Measurements from ENCODE around the gene C16orf74. TPM values are rescaled to one million over a fixed set of nuclear protein-coding genes. Genes with fewer than 3 reads are reported as not detected.
A peak's percentile ranks its signal among the peaks of the same experiment; 100 is the strongest.

Gene C16orf74
- total RNA-seq, 1 donor from 2014 or later = 0.64 TPM

GRCh38 chr16:85752511-85753420 lies 1.9 kb upstream of the C16orf74 start:
- H3K9me3 Mint-ChIP-seq (ENCODE audit: unreplicated experiment) = no peaks in the 10 kb centered on the region
- H3K27ac Mint-ChIP-seq (ENCODE audit: unreplicated experiment) = no peak overlapping the region
- H3K27me3 Mint-ChIP-seq (ENCODE audit: unreplicated experiment) = peaks cover 9% of the 10 kb centered on the region
- H3K4me1 Mint-ChIP-seq (ENCODE audit: unreplicated experiment) = peaks cover 16% of the 10 kb centered on the region
- TF ChIP-seq CTCF (IDR thresholded peaks at IDR 0.05; ENCODE audit: unreplicated experiment) = no peak
- no peak overlapping the region for H3K4me3 Mint-ChIP-seq (ENCODE audit: unreplicated experiment)
- DNase-seq (ENCODE audit: low spot score) = peak; percentile 42
- H3K36me3 Mint-ChIP-seq (ENCODE audit: low read depth, unreplicated experiment) = peaks cover 3% of the 10 kb centered on the region

GRCh38 chr16:85751698-85752501 lies 1.0 kb upstream of the C16orf74 start:
- H3K27me3 Mint-ChIP-seq (ENCODE audit: unreplicated experiment) = peaks cover 9% of the 10 kb centered on the region
- no peak overlapping the region for H3K27ac Mint-ChIP-seq (ENCODE audit: unreplicated experiment)
- peaks cover 20% of the 10 kb centered on the region for H3K4me1 Mint-ChIP-seq (ENCODE audit: unreplicated experiment)
- H3K9me3 Mint-ChIP-seq (ENCODE audit: unreplicated experiment) = no peaks in the 10 kb centered on the region
- peak overlapping the region; percentile 71 for H3K4me3 Mint-ChIP-seq (ENCODE audit: unreplicated experiment)
- peaks cover 3% of the 10 kb centered on the region for H3K36me3 Mint-ChIP-seq (ENCODE audit: low read depth, unreplicated experiment)
- DNase-seq (ENCODE audit: low spot score) = no peak
- no peak for TF ChIP-seq CTCF (IDR thresholded peaks at IDR 0.05; ENCODE audit: unreplicated experiment)

GRCh38 chr16:85750146-85750826 lies 610 bp downstream of the C16orf74 start:
- Mint-ChIP-seq H3K4me1 (ENCODE audit: unreplicated experiment) (peaks cover 26% of the 10 kb centered on the region), H3K27me3 (ENCODE audit: unreplicated experiment) (peaks cover 6% of the 10 kb centered on the region)

GRCh38 chr16:85749771-85750145 lies 1.1 kb downstream of the C16orf74 start:
- DNase-seq (ENCODE audit: low spot score) = no peak
- no peak overlapping the region for H3K4me3 Mint-ChIP-seq (ENCODE audit: unreplicated experiment)
- H3K9me3 Mint-ChIP-seq (ENCODE audit: unreplicated experiment) = no peaks in the 10 kb centered on the region
- H3K27ac Mint-ChIP-seq (ENCODE audit: unreplicated experiment) = no peak overlapping the region
- peaks cover 3% of the 10 kb centered on the region for H3K36me3 Mint-ChIP-seq (ENCODE audit: low read depth, unreplicated experiment)
- TF ChIP-seq CTCF (IDR thresholded peaks at IDR 0.05; ENCODE audit: unreplicated experiment) = no peak
- peaks cover 6% of the 10 kb centered on the region for H3K27me3 Mint-ChIP-seq (ENCODE audit: unreplicated experiment)
- H3K4me1 Mint-ChIP-seq (ENCODE audit: unreplicated experiment) = peaks cover 26% of the 10 kb centered on the region

More at GRCh38 chr16:85750146-85750826, 610 bp downstream of the C16orf74 start:
- TF ChIP-seq CTCF (IDR thresholded peaks at IDR 0.05; ENCODE audit: unreplicated experiment) = no peak
- no peak for DNase-seq (ENCODE audit: low spot score)
- no peak overlapping the region for H3K27ac Mint-ChIP-seq (ENCODE audit: unreplicated experiment)
- H3K4me3 Mint-ChIP-seq (ENCODE audit: unreplicated experiment) = peak overlapping the region; percentile 89
- peaks cover 3% of the 10 kb centered on the region for H3K36me3 Mint-ChIP-seq (ENCODE audit: low read depth, unreplicated experiment)
- no peaks in the 10 kb centered on the region for H3K9me3 Mint-ChIP-seq (ENCODE audit: unreplicated experiment)

Measured in endothelial cell (in vitro differentiated cells).